HL-60/S4 treated with retinoic acid at 250 ng/mL for 4 days and 3 days (cell line): Measurements from ENCODE around the gene BRSK2.

Experiments used
- in situ Hi-C: fragments of 300-500 bp; cut with MboI; formaldehyde crosslinking; loops from 2 replicates; pipeline ENCODE4 v1.7.0; 2022; ENCODE audit warnings: low sequenced_read_pairs

BRSK2 gene

GRCh38 chr11:1479006-1479677 lies 89.4 kb downstream of the BRSK2 start:
- in situ Hi-C loops: no loop called here

- in situ Hi-C loops: no loop called here
Measured at GRCh38 chr11:1479678-1480118, 90.0 kb downstream of the BRSK2 start.

GRCh38 chr11:1480191-1480554 lies 90.4 kb downstream of the BRSK2 start:
- in situ Hi-C loops: no loop called here

- in situ Hi-C loops: no loop called here
Measured at GRCh38 chr11:1480555-1481482, 91.1 kb downstream of the BRSK2 start.

- in situ Hi-C loops: no loop called here
Measured at GRCh38 chr11:1481483-1481825, 91.7 kb downstream of the BRSK2 start.

GRCh38 chr11:1481861-1482441 lies 92.2 kb downstream of the BRSK2 start:
- in situ Hi-C loops: no loop called here

GRCh38 chr11:1482581-1483444 lies 93.1 kb downstream of the BRSK2 start:
- in situ Hi-C loops: no loop called here

GRCh38 chr11:1483445-1483961 lies 93.8 kb downstream of the BRSK2 start:
- in situ Hi-C loops: no loop called here

- in situ Hi-C loops: no loop called here
Measured at GRCh38 chr11:1484061-1484671, 94.4 kb downstream of the BRSK2 start.

GRCh38 chr11:1484695-1485503 lies 95.2 kb downstream of the BRSK2 start:
- in situ Hi-C loops: no loop called here

- in situ Hi-C loops: no loop called here
Measured at GRCh38 chr11:1485504-1485885, 95.8 kb downstream of the BRSK2 start.

GRCh38 chr11:1486054-1486825 lies 96.5 kb downstream of the BRSK2 start, which contains the start of gene MOB2:
Gene MOB2 (minus strand): TSS chr11:1486779. CDS start chr11:1486556, 223 bp downstream.
- in situ Hi-C loops: no loop called here

GRCh38 chr11:1487091-1487850 lies 97.5 kb downstream of the BRSK2 start:
- in situ Hi-C loops: no loop called here

- in situ Hi-C loops: no loop called here
Measured at GRCh38 chr11:1487851-1488574, 98.3 kb downstream of the BRSK2 start.

GRCh38 chr11:1488575-1489180 lies 98.9 kb downstream of the BRSK2 start:
- in situ Hi-C loops: no loop called here

- in situ Hi-C loops: no loop called here
Measured at GRCh38 chr11:1490651-1491050, 100.9 kb downstream of the BRSK2 start.

GRCh38 chr11:1491379-1491778 lies 101.6 kb downstream of the BRSK2 start:
- in situ Hi-C loops: no loop called here
